GM19397 (cell line): ENCODE measurements around the gene IMPA2.
"Not testable (repeated sequence)": the region's sequence is repeated elsewhere in the genome, so short reads cannot be mapped to it uniquely, and the experiment has no call there.

ENCODE experiments used
- ATAC-seq: cut with Tn5 transposase; IDR thresholded peaks from one replicate; pipeline ENCODE4 v1.9.1; 2021; ENCODE audit warnings: mild to moderate bottlenecking, moderate library complexity; ENCODE audit not compliant: unreplicated experiment

Gene IMPA2

GRCh38 chr18:11960743-11961380, 20.4 kb upstream of the IMPA2 start:
- ATAC-seq: no peak

- ATAC-seq: no peak
Measured at GRCh38 chr18:11962597-11962996, 18.7 kb upstream of the IMPA2 start.

DNA sequence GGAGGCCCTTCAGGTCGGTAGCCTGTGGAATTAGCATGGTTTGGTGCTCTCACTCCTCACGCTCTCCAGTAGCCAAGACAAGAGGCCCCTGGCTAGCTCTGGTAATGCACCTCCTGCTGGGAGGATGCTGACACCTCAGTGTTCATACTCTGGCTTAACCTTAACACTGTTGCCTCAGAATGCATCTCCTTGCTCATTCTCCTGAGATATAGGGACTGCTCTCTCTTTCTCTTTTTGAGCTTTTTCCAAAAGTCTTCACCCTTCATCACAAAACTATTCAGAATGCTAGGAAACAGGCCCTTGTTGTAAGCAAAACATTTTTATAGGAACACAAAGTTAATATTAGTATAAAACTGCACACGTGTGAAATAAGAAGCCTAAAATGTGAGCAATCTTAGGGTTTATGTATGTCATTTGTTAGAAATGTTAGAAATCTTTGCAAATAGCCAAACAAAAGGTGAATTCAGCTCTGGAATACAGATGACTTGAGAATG, 17.3 kb upstream of the IMPA2 start:
- ATAC-seq: no peak

- ATAC-seq: no peak
Measured at GRCh38 chr18:11969904-11970835, 11.1 kb upstream of the IMPA2 start.

GRCh38 chr18:11970836-11971226, 10.5 kb upstream of the IMPA2 start:
- ATAC-seq: not testable (repeated sequence)

GRCh38 chr18:11972371-11973174, 8.7 kb upstream of the IMPA2 start:
- no peak for ATAC-seq

DNA sequence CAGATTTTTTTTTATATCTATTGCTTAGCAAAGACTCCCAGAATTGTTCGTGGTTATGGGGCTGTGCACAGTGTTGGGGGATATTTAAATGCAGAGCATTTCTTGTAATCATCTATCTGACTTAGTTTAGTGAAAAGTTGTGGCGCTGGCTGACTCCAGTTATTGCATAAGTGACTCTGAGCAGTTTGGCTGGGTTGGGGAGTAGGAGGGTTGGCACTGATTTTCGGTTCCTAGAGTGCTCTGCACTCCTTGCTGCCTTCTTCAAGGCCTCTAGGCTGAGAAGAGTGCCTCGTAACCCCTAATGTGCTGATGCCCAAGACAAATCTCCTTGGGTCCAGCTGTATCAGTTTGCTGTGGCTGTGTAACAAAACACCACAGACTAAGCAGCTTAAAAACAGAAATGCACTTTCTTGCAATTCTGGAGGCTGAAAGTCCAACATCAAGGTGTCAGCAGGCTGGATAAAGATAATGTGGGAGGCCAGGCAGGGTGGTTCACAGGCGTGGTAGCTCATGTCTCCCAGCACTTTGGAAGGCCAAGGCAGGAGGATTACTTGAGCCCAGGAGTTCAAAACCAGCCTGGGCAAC, 6.5 kb upstream of the IMPA2 start:
- no peak for ATAC-seq

DNA sequence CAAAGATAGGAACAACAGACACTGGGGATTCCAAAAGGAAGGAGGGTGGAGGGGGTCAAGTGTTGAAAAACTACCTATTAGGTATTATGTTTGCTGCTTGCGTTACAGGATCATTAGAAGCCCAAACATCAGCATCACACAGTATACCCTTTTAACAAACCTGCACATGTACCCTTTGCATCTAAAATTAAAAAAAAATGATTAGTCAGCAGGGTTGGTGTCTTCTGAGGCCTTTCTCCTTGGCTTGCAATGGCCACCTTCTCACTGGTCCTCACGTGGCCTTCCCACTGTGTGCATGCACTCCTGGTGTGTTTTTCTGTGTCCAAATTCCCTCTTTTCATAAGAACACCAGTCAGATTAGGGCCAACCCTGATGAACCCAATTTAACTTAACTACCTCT, 5.6 kb upstream of the IMPA2 start:
- no peak for ATAC-seq

DNA sequence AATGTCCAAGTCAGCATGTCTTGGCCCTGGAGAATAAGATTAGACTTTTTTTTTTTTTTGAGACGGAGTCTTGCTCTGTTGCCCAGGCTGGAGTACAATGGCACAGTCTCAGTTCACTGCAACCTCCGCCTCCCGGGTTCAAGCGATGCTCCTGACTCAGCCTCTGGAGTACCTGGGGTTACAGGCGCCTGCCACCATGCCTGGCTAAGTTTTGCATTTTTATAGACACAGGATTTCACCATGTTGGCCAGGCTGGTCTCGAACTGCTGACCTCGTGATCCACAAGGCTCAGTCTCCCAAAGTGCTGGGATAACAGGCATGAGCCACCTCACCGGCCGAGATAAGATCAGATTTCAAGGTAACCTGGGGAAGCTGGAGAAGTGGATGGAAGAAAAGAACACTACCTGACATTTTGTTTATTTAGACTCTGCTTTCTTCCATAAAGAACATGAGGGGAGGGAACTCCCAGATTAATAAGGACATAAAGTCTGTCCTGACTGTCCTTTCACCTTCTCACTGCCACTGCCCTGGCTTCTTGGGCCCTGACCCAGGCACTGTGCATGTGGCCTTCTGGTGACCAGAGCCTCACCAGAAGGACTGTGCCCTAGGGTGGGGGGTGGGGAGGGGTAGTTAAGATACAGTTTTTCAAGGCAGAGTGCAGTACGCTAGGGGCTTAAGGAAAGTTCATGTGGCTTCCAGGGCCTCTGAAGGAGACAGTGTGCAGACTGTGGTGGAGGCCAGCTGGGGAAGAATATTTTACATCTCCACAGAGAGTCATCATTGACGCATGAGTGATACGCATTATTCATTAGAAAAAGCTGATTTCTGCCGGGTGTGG, 4.8 kb upstream of the IMPA2 start:
- no peak for ATAC-seq

DNA sequence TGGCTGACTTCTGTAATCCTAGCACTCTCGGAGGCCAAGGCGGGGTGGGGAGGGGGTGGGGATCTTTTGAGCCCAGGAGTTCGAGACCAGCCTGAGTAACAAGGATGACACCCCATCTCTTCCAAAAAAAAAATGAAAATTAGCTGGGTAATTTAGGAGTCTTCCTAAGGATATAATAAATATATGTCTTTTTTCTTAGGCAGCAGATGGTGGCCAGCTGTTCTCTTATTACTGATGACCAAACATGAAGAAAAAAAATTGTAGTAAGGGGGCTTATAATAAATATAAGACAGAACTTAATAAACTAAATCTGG, 4.2 kb upstream of the IMPA2 start:
- ATAC-seq: no peak

DNA sequence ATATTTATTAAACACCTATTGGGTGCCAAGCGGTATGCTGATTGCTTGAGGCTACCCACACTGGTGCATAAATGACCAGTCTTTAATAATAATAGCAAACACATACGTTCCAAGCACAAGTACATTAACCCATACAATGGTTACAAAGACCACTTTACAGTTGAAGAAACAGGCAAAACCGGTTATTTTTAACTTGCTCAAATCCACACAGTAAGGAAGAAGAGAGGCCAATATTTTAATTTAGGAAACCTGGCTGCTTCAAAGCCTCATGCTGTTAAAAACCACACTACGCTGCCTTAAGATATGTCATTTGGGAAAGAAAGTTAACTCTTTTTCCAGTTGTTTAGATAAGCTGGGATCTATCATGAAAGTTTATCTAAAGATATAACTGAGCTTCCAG, 2.4 kb upstream of the IMPA2 start:
- no peak for ATAC-seq

GRCh38 chr18:11980163-11980493, 1.2 kb upstream of the IMPA2 start:
- ATAC-seq: no peak

DNA sequence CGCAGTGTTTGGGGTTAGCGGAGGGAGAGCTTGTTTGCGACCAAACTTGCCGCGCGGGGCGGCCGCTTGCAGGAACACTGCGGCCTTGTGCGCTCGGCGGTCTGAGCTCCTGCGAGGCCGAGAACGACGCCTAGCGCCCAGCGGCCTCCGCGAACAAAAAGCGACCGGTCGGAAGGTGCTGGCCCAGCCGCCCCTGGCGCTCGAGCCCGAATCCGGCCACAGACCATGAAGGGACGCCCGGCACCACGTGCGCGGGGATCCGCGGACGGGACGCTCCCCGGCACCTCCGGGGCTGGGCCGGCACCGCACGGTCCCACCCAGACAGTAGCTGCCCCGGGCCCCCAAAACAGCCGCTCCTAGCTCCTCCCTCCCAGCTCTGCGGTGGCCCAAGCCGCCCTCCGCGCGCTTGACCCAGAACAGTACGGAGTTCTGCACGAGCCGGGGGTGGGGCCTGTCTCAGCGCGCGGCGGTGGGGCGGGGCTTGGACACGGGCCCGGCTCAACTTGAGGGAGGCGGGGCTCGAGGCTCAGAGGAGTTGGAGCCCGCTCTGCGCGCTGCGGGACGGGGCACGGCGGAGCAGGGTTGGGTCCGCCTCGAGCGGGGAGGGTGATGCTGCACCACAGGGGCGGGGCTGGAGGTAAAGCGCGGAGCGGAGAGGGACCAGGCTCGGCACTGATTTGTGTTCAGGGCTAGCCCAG, 664 bp upstream of the IMPA2 start:
- ATAC-seq: peak; percentile 84

- peak; percentile 30 for ATAC-seq
Measured at GRCh38 chr18:11981543-11982366, 448 bp downstream of the IMPA2 start.

- no peak for ATAC-seq
Measured at GRCh38 chr18:11982981-11983380, 1.7 kb downstream of the IMPA2 start.

DNA sequence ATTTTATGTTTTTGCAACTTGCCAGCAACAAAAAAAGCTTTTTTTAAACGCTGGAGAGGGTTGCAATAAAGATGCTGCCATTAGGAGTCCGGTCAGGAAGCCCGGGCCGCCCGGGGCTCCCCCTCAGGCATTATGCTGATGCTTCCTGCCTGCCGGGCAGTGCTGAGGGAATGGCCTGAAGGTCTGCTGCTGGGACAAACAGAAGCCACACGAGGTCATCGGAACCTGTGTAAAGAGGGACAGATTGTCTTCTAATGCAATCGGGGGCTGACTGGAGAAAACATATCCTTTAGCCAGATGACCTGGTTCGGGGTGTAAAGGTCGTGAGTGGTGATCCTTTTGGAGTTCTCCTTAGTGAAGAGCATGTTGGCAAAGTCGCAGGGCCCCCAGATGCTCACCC, 2.3 kb downstream of the IMPA2 start:
- no peak for ATAC-seq

GRCh38 chr18:11984091-11984490, 2.8 kb downstream of the IMPA2 start:
- ATAC-seq: no peak

DNA sequence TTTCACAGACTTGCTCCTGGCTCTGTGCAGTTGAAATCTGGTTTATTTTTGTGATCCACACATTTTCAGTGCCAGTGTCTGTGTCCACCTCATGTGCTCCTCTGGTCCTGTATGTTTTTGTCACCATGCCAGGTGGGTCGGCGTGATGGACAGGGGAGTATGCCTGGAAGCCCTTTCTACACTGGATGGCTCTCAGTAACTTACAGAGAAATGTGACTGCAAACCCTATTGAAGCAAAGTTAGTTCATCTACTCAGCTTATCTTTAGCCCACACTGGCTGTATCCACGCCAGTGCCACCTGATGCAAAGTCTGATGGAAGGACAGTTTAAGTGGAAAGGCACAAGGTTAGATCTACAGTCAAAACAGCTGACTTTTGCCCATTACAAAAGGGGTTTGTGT, 4.3 kb downstream of the IMPA2 start:
- ATAC-seq: no peak

- no peak for ATAC-seq
Measured at GRCh38 chr18:11986061-11986460, 4.8 kb downstream of the IMPA2 start.
